ENCODE results near the gene SMAD1.

SMAD1 gene

GRCh38 chr4:145501051-145501660, 19.5 kb downstream of the SMAD1 start:
- H3K27me3 ChIP-seq = no peaks in the 10 kb centered on the region
- intact Hi-C loops (cut with DNase I; ENCODE audit: low total_unique reads) = no loop called here
- H3K4me1 ChIP-seq = peaks cover 0 to 37% (median 8%) of the 10 kb centered on the region in 4 donors
- H3K9me3 ChIP-seq = no peaks in the 10 kb centered on the region
- no peaks in the 10 kb centered on the region for H3K36me3 ChIP-seq
- H3K4me3 ChIP-seq = no peak overlapping the region
- no peak for DNase-seq
- TF ChIP-seq, protein P1, sequence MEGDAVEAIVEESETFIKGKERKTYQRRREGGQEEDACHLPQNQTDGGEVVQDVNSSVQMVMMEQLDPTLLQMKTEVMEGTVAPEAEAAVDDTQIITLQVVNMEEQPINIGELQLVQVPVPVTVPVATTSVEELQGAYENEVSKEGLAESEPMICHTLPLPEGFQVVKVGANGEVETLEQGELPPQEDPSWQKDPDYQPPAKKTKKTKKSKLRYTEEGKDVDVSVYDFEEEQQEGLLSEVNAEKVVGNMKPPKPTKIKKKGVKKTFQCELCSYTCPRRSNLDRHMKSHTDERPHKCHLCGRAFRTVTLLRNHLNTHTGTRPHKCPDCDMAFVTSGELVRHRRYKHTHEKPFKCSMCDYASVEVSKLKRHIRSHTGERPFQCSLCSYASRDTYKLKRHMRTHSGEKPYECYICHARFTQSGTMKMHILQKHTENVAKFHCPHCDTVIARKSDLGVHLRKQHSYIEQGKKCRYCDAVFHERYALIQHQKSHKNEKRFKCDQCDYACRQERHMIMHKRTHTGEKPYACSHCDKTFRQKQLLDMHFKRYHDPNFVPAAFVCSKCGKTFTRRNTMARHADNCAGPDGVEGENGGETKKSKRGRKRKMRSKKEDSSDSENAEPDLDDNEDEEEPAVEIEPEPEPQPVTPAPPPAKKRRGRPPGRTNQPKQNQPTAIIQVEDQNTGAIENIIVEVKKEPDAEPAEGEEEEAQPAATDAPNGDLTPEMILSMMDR (IDR thresholded peaks at IDR 0.05) = no peak
- H3K27ac ChIP-seq = no peak overlapping the region

GRCh38 chr4:145502809-145503208, 21.2 kb downstream of the SMAD1 start:
- Histone ChIP-seq H3K36me3 (no peaks in the 10 kb centered on the region), H3K27ac (no peak overlapping the region), H3K9me3 (no peaks in the 10 kb centered on the region), H3K4me1 (peaks cover 0 to 34% (median 8%) of the 10 kb centered on the region in 4 donors), H3K4me3 (no peak overlapping the region), H3K27me3 (no peaks in the 10 kb centered on the region)
- intact Hi-C loops (cut with DNase I; ENCODE audit: low total_unique reads) = no loop called here
- TF ChIP-seq, protein P1 (IDR thresholded peaks at IDR 0.05) = no peak
- no peak for DNase-seq

- Histone ChIP-seq H3K27ac (no peak overlapping the region), H3K27me3 (no peaks in the 10 kb centered on the region), H3K9me3 (no peaks in the 10 kb centered on the region), H3K36me3 (no peaks in the 10 kb centered on the region), H3K4me1 (peaks cover 0 to 38% (median 8%) of the 10 kb centered on the region in 4 donors), H3K4me3 (no peak overlapping the region)
- DNase-seq = no peak
- intact Hi-C loops (cut with DNase I; ENCODE audit: low total_unique reads) = no loop called here
- TF ChIP-seq, protein P1 (IDR thresholded peaks at IDR 0.05) = no peak
These were observed 21.9 kb downstream of the SMAD1 start for GRCh38 chr4:145503486-145504072.

- Histone ChIP-seq H3K36me3 (no peaks in the 10 kb centered on the region), H3K9me3 (no peaks in the 10 kb centered on the region), H3K27ac (no peak overlapping the region), H3K27me3 (no peaks in the 10 kb centered on the region), H3K4me1 (peaks cover 0 to 38% (median 8%) of the 10 kb centered on the region in 4 donors), H3K4me3 (no peak overlapping the region)
- TF ChIP-seq, protein P1 (IDR thresholded peaks at IDR 0.05) = no peak
- intact Hi-C loops (cut with DNase I; ENCODE audit: low total_unique reads) = no loop called here
- no peak for DNase-seq
These were observed 24.3 kb downstream of the SMAD1 start for GRCh38 chr4:145505995-145506394.

GRCh38 chr4:145507636-145508035, 26.0 kb downstream of the SMAD1 start:
- TF ChIP-seq, protein P1 (IDR thresholded peaks at IDR 0.05) = no peak
- H3K4me1 ChIP-seq = peaks cover 0 to 30% (median 8%) of the 10 kb centered on the region in 4 donors
- peaks cover 0 to 5% (median 0%) of the 10 kb centered on the region in 3 donors for H3K36me3 ChIP-seq
- no peaks in the 10 kb centered on the region for H3K27me3 ChIP-seq
- intact Hi-C loops (cut with DNase I; ENCODE audit: low total_unique reads) = no loop called here
- H3K27ac ChIP-seq = no peak overlapping the region
- H3K4me3 ChIP-seq = no peak overlapping the region
- peaks cover 3 to 11% (median 4%) of the 10 kb centered on the region in 3 donors for H3K9me3 ChIP-seq
- no peak for DNase-seq

Data from tibial artery (tissue), 4 donors.